ENCODE measurements around the gene BACH1. TPM values are rescaled to one million over a fixed set of nuclear protein-coding genes. Genes with fewer than 3 reads are reported as not detected.
"Not testable (repeated sequence)": the region's sequence is repeated elsewhere in the genome, so short reads cannot be mapped to it uniquely, and the experiment has no call there.

The BACH1 gene
- polyA plus RNA-seq, 6 donors from 2014 or later = 50.7 to 106 (median 69.3) TPM

DNA sequence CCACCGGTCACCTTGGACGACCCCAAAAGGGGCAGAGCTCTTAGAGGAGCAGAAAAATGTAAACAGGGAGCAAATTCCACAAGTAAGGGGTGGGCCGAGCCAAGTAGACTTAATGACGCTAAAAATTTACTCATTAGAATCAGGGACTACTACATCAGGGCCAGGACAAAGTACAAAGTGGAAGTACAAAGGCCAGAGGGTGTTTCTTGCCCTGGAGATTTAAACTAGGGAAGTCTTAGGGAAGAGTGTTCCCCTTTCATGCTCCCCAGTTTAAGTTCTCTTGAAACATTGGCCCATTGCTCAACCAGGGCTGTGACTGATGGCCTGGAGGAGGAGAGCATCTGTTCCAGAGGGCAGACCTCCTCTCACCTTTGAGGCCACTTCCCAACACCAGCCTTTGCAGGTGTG, 48.6 kb downstream of the BACH1 start:
- no peaks in the 10 kb centered on the region for H3K27me3 Mint-ChIP-seq
- H3K4me1 Mint-ChIP-seq = peaks cover 23 to 29% (median 27%) of the 10 kb centered on the region in 3 donors
- peak overlapping the region in 3 of 8 donors; percentile 4 to 77 (median 13) for H3K4me3 Mint-ChIP-seq
- H3K36me3 Mint-ChIP-seq = peaks cover 7 to 21% of the 10 kb centered on the region in 2 donors
- H3K27ac Mint-ChIP-seq = peak overlapping the region in 2 of 6 donors; percentile 20 to 29
- ATAC-seq (ENCODE audit: low read depth in 2 of 2) = no peak
- no peaks in the 10 kb centered on the region for H3K9me3 Mint-ChIP-seq
- no peak for DNase-seq

DNA sequence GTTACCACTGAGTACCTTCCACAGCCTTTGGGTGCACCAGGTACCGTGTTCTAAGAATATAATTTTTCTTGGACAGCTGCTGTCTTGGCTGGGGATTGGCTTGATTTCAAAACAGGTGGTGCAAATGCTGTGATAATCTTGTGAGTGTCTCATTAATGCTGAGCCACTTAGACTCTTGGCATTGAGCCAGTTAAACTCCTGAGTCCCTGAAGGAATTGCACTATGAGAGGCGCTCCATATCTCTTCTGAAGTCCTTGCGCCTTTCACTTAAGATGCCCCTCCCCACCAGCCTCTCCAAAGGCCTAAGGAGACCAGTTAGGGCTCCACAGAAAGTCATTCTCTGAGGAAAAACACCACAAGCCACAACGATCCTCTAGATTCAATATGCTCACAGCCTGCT, 51.0 kb downstream of the BACH1 start:
- H3K9me3 Mint-ChIP-seq = peaks cover 10 to 13% (median 11%) of the 10 kb centered on the region in 7 donors
- no peak for DNase-seq
- no peaks in the 10 kb centered on the region for H3K27me3 Mint-ChIP-seq
- peak overlapping the region in 3 of 6 donors; percentile 3 to 79 (median 6) for H3K27ac Mint-ChIP-seq
- H3K4me1 Mint-ChIP-seq = peaks cover 23 to 33% (median 29%) of the 10 kb centered on the region in 3 donors
- H3K36me3 Mint-ChIP-seq = peaks cover 25 to 30% of the 10 kb centered on the region in 2 donors
- ATAC-seq (ENCODE audit: low read depth in 2 of 2) = no peak
- H3K4me3 Mint-ChIP-seq = no peak overlapping the region

DNA sequence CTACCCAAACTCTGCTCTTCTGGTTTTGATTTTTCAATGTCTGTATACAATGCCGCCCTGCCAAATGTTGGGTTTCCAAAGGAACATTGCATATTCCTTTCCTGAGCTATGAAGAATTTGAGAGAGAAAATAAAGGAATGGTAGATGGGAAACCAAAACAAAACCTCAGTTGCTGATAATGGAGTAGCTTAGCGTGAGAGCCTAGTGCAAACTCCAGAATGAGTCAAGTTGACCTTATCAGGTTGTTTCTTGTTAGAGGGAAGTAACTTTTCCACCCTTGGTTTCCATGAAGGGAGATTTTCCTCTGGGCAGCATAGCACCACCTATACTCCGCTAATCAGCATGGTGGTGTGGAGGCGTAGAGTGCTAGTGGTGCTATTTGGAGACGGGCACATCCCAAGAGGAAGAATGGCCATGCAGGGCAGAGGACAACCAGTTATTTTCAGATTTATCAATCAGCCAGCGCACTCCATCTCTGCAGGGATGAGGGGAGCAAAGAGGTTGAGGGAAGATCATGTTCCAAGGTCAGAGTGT, 51.6 kb downstream of the BACH1 start:
- Mint-ChIP-seq H3K27me3 (no peaks in the 10 kb centered on the region), H3K4me3 (no peak overlapping the region), H3K4me1 (peaks cover 23 to 33% (median 29%) of the 10 kb centered on the region in 3 donors), H3K36me3 (peaks cover 30 to 33% of the 10 kb centered on the region in 2 donors), H3K9me3 (peaks cover 12 to 15% (median 13%) of the 10 kb centered on the region in 7 donors), H3K27ac (peak overlapping the region in 2 of 6 donors; percentile 0 to 3)
- no peak for ATAC-seq (ENCODE audit: low read depth in 2 of 2)
- no peak for DNase-seq

DNA sequence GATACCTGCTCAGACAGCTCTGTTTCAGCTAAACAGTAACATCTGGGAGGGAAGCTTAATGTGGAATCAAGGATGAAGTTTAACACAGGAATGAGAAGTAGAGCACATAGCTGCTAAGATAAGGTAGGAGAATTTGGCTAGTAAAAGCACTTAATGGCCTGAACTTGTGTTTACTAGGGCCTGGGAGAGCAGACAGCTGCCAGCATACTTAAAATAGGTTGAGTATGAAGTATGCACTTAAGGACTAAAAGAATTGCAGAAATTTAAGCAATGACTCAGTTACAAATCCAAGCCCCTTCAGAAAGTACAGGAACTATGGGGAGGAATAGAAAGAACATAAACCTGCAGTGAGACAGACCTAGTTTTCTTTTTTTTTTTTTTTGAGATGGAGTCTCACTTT, 53.0 kb downstream of the BACH1 start:
- ATAC-seq (ENCODE audit: low read depth in 2 of 2) = no peak
- H3K9me3 Mint-ChIP-seq = peaks cover 12 to 18% (median 13%) of the 10 kb centered on the region in 7 donors
- H3K36me3 Mint-ChIP-seq = peaks cover 29 to 30% of the 10 kb centered on the region in 2 donors
- H3K4me3 Mint-ChIP-seq = no peak overlapping the region
- no peaks in the 10 kb centered on the region for H3K27me3 Mint-ChIP-seq
- H3K27ac Mint-ChIP-seq = peak overlapping the region in 1 of 6 donors; percentile 24
- no peak for DNase-seq
- peaks cover 21 to 29% (median 25%) of the 10 kb centered on the region in 3 donors for H3K4me1 Mint-ChIP-seq

DNA sequence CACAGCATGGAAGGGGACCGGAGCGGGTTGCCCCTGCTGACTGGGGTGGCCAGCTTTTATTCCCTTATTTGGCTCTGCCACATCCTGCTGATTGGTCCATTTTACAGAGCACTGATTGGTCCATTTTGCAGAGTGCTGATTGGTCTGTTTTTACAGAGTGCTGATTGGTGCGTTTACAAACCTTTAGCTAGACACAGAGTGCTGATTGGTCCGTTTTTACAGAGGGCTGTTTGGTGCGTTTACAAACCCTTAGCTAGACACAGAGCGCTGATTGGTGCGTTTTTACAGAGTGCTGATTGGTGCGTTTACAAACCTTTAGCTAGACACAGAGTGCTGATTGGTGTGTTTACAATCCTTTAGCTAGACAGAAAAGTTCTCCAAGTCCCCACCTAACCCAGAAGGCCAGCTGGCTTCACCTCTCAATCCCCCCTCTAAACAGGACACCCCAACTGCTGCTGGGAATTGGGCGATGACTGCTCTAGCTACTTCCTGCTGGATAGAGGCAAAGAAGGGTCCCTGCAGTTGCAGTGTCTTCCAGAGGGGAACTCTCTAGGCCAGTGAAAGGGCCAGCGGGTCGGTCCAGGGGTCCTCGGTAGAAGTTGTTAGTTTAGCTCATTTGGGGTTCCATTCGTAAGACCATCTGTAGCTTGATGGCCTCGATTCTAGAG, 56.5 kb downstream of the BACH1 start:
- not testable (repeated sequence) for ATAC-seq (ENCODE audit: low read depth in 2 of 2); H3K27me3 Mint-ChIP-seq; DNase-seq; H3K4me3 Mint-ChIP-seq
- H3K36me3 Mint-ChIP-seq = peaks cover 27 to 30% of the 10 kb centered on the region in 2 donors
- peaks cover 10 to 17% (median 13%) of the 10 kb centered on the region in 3 donors for H3K4me1 Mint-ChIP-seq
- H3K27ac Mint-ChIP-seq = peak overlapping the region in 3 of 6 donors; percentile 11 to 82 (median 31)
- H3K9me3 Mint-ChIP-seq = peaks cover 12 to 18% (median 13%) of the 10 kb centered on the region in 7 donors

DNA sequence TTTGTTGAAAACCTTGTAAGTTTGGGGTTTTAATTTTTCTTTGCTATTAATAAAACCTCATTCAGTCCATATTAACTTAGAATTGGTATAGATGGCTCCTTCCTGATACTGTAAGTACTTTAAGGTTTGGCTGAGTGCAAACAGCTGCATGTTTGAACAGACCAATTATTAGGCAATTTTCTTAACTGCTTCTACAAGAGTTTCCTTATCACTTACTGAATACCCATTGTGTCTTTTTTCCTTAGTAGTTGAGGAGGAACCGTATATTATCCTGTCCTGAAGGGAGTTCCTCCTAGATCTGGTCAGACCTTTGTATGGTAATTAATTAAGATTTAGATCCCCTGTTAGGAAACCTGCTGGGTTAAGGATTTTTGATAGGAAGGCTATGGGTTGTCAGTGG, 57.6 kb downstream of the BACH1 start:
- ATAC-seq (ENCODE audit: low read depth in 2 of 2); DNase-seq; H3K27me3 Mint-ChIP-seq; H3K27ac Mint-ChIP-seq; H3K4me3 Mint-ChIP-seq: not testable (repeated sequence)
- Mint-ChIP-seq H3K36me3 (peaks cover 27 to 29% of the 10 kb centered on the region in 2 donors), H3K4me1 (peaks cover 9 to 17% (median 10%) of the 10 kb centered on the region in 3 donors), H3K9me3 (peaks cover 12 to 18% (median 13%) of the 10 kb centered on the region in 7 donors)

DNA sequence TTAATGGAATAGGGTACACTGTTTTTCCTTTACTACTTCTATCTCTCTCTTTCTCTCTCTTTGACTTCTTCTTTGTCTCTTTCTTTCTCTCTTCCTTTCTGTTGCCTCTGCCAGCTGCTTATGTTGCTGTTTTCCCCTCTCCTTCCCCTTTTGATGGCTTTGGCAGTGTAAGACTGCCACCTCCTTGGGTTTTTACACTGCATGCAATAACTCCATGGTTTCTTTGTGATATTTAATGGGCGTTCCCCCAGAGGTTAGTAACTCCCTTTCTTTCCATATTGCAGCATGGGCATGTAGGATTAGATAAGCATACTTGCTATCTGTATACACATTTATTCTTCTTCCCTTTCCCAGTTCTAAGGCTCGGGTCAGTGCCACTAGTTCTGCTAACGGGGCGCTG, 58.1 kb downstream of the BACH1 start:
- not testable (repeated sequence) for H3K27me3 Mint-ChIP-seq; DNase-seq; ATAC-seq (ENCODE audit: low read depth in 2 of 2); H3K4me3 Mint-ChIP-seq
- Mint-ChIP-seq H3K36me3 (peaks cover 22 to 29% of the 10 kb centered on the region in 2 donors), H3K9me3 (peaks cover 12 to 18% (median 13%) of the 10 kb centered on the region in 7 donors), H3K27ac (peak overlapping the region in 2 of 6 donors; percentile 6 to 45), H3K4me1 (peaks cover 9 to 17% (median 10%) of the 10 kb centered on the region in 3 donors)

DNA sequence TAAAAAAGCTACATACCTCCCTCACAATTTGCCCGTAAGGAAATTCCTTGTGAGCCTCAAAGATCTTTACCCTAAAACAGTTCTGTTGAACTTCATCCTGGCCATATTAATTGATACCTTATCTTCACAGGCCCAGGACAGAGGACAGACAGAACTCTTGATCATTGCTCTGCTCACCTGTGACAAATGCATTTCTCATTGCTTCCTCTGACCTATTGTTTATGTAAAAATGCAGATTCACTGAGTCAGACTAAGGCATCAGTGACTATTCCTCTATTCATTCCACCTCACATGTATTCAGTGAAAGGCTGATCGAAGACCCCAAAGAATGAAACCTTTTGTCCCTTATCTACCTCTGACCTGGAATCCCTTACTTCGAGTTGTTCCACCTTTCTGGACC, 61.0 kb downstream of the BACH1 start:
- Mint-ChIP-seq H3K27ac (no peak overlapping the region), H3K9me3 (peaks cover 1 to 8% (median 2%) of the 10 kb centered on the region in 7 donors), H3K4me3 (no peak overlapping the region), H3K36me3 (peaks cover 15 to 31% of the 10 kb centered on the region in 2 donors), H3K27me3 (no peaks in the 10 kb centered on the region), H3K4me1 (peaks cover 9 to 11% (median 10%) of the 10 kb centered on the region in 3 donors)
- no peak for ATAC-seq (ENCODE audit: low read depth in 2 of 2)
- DNase-seq = no peak

DNA sequence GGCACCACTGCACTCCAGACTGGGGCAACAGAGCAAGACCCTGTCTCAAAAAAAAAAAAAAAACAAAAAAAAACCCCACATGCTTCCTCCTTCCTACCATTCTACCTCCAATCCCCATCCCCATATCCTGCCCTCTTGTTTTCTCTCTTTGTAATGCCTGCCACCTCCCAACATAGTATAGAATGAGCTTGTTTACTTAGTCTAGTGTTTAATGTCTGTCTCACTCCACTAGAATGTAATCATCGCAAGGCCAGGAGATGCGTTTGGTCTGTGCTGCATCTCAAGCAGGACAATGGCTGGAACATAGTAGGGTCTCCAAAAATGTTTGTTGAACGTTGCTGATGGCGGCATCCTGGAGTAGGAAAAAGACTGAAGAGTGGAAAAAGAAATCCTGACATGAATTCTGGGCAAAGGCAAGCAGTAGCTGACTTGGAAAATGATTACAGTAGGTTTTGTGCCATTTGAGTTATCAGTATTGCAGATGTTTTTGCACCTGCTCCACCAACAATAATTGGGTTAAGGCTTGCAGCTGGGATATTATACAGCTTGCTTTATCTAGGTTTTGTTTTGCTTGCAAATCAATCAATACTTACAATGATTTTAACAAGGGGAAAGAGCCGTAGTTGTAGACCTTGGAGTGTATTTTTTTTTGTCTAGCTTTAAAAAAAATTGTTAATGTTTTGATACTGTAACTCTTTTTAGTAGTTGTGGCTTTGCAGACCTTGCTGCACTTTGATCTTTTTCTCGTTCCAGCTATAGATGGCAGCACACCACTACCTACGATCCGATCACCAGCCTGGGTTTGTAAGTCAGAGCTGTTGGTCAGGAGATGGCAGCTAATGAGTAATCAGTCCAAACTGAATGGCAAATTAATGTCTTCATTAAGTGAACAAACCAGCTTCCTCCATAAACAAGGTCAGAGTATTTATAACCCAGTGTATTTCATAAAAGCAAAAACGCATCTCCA, 62.4 kb downstream of the BACH1 start:
- H3K36me3 Mint-ChIP-seq = peaks cover 12 to 26% of the 10 kb centered on the region in 2 donors
- H3K4me3 Mint-ChIP-seq = no peak overlapping the region
- peak overlapping the region in 1 of 6 donors; percentile 5 for H3K27ac Mint-ChIP-seq
- no peaks in the 10 kb centered on the region for H3K9me3 Mint-ChIP-seq
- H3K27me3 Mint-ChIP-seq = no peaks in the 10 kb centered on the region
- ATAC-seq (ENCODE audit: low read depth in 2 of 2) = no peak
- DNase-seq = no peak
- H3K4me1 Mint-ChIP-seq = peaks cover 8 to 11% (median 9%) of the 10 kb centered on the region in 3 donors

DNA sequence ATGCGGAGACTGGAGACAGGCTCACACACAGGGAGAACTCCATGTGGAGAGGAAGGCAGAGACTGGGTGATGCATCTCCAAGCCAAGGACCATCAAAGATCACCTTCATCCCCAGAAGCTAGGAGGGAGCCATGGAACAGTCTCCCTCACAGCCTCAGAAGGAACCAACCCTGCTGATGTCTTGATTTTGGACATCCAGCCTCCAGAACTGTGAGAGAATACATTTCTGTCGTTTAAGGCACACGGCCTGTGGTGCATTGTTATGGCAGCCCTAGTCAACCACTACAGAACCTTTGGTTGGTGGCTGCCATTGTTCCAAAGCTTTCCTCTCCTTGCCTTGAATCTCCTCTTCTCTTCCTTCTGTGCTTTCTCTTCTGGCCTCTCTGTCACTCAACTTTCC, 64.0 kb downstream of the BACH1 start:
- ATAC-seq (ENCODE audit: low read depth in 2 of 2) = no peak

DNA sequence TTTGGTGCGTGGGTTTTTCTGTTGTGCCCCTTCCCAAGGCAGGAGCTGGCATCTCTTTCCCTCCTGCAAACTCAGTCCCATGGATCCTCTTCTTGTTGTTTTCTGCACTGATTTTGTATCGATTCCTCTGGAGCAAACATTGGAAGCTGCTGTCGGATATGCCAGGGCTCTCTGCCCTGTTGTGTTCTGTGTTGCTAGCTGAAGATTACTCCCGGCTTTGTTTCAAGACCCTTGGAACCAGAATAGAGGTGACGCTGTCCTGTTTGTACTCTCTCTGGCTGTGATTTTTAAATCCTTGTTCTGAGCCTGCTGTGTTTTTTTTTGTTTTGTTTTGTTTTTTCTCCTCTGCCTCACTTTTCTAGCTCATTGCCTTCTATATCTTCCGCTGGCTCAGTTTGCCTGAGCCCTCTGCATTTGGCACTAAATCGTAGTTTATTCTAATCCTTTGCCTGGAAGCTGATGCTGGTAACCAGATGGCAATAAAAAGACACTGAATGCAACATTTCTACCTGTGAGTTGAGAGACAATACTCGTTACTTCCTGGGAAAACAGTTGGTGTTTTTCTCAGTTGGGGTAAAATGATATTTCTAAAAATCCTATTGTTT, 67.0 kb downstream of the BACH1 start:
- peak overlapping the region in 1 of 8 donors; percentile 10 for H3K4me3 Mint-ChIP-seq
- H3K27me3 Mint-ChIP-seq = no peaks in the 10 kb centered on the region
- H3K9me3 Mint-ChIP-seq = peaks cover 0 to 4% (median 0%) of the 10 kb centered on the region in 7 donors
- no peak overlapping the region for H3K27ac Mint-ChIP-seq
- DNase-seq = no peak
- ATAC-seq (ENCODE audit: low read depth in 2 of 2) = no peak
- peaks cover 12 to 35% of the 10 kb centered on the region in 2 donors for H3K36me3 Mint-ChIP-seq
- peaks cover 4 to 8% (median 4%) of the 10 kb centered on the region in 3 donors for H3K4me1 Mint-ChIP-seq

More for the DNA sequence above, 64.0 kb downstream of the BACH1 start:
- H3K4me1 Mint-ChIP-seq = peaks cover 7 to 12% (median 8%) of the 10 kb centered on the region in 3 donors
- peaks cover 12 to 26% of the 10 kb centered on the region in 2 donors for H3K36me3 Mint-ChIP-seq
- no peaks in the 10 kb centered on the region for H3K27me3 Mint-ChIP-seq
- H3K9me3 Mint-ChIP-seq = peaks cover 0 to 4% (median 0%) of the 10 kb centered on the region in 7 donors
- no peak for DNase-seq
- H3K27ac Mint-ChIP-seq = no peak overlapping the region
- H3K4me3 Mint-ChIP-seq = no peak overlapping the region

DNA sequence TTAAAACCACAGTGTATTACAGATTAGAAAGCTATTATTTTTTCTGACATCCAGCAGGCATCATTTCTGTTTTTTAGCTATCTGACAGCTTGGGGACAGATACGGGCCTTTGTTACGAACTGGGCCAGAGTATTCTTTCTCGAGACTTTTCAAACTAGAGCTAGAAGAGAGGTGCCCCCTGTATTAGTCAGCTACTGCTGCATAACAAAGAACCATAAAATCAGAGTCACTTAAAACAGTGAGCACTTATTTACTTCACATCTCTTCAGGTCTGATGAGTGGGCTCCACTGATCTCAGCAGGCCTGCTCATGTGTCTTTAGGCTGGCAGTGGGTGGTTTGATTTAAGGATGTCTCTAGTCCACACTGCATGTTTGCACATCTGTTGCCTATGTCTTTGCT, 67.8 kb downstream of the BACH1 start:
- H3K4me1 Mint-ChIP-seq = peaks cover 4 to 8% (median 4%) of the 10 kb centered on the region in 3 donors
- H3K9me3 Mint-ChIP-seq = peaks cover 0 to 4% (median 0%) of the 10 kb centered on the region in 7 donors
- no peak overlapping the region for H3K27ac Mint-ChIP-seq
- DNase-seq = no peak
- H3K4me3 Mint-ChIP-seq = no peak overlapping the region
- H3K36me3 Mint-ChIP-seq = peaks cover 12 to 32% of the 10 kb centered on the region in 2 donors
- no peak for ATAC-seq (ENCODE audit: low read depth in 2 of 2)
- no peaks in the 10 kb centered on the region for H3K27me3 Mint-ChIP-seq

Measured in naive B cell (primary cell).